GM23338 (cell line): ENCODE data around the gene TXNRD1. TPM values are rescaled to one million over a fixed set of nuclear protein-coding genes. Genes with fewer than 3 reads are reported as not detected.

Experiments used
- ATAC-seq: fragments of 200-7000 bp; cut with Tn5 transposase; 3 replicates; pipeline ENCODE4 v1.9.1; 2020
- DNase-seq: peaks from one replicate; pipeline ENCODE4 v3.0.0-alpha.2; 2015; ENCODE audit warnings: low spot score
- H2AFZ ChIP-seq: fragments of 200-600 bp; sonication (generic); 2 replicates; pipeline ENCODE4 v1.8.0; 2016; ENCODE audit warnings: antibody characterized with exemption, mild to moderate bottlenecking, moderate library complexity
- H3F3A ChIP-seq: fragments of 200-600 bp; sonication (generic); replicated peaks from 2 replicates; pipeline ENCODE4 v1.8.0; 2017; ENCODE audit warnings: antibody characterized with exemption, mixed run types, low read depth
- H3K27ac ChIP-seq: fragments of 200-600 bp; sonication (generic); 2 replicates; pipeline ENCODE4 v1.6.1; 2016; ENCODE audit warnings: low read depth
- H3K27me3 ChIP-seq: fragments of 200-600 bp; sonication (generic); 2 replicates; pipeline ENCODE4 v1.8.0; 2016; ENCODE audit warnings: mild to moderate bottlenecking, mixed run types, moderate library complexity; ENCODE audit not compliant: insufficient read depth
- H3K36me3 ChIP-seq: fragments of 200-600 bp; sonication (generic); 2 replicates; pipeline ENCODE4 v1.8.0; 2016; ENCODE audit warnings: mild to moderate bottlenecking; ENCODE audit not compliant: insufficient read depth
- H3K4me1 ChIP-seq: fragments of 200-600 bp; sonication (generic); 2 replicates; pipeline ENCODE4 v1.8.0; 2016; ENCODE audit warnings: mild to moderate bottlenecking, moderate library complexity; ENCODE audit not compliant: insufficient read depth
- H3K4me2 ChIP-seq: fragments of 200-600 bp; sonication (generic); 2 replicates; pipeline ENCODE4 v1.7.1; 2017; ENCODE audit warnings: mixed run types
- H3K4me3 ChIP-seq: fragments of 200-600 bp; sonication (generic); 2 replicates; pipeline ENCODE4 v1.6.1; 2016; ENCODE audit warnings: mixed run types
- H3K79me2 ChIP-seq: fragments of 200-600 bp; sonication (generic); replicated peaks from 2 replicates; pipeline ENCODE4 v1.8.0; 2017; ENCODE audit warnings: mild to moderate bottlenecking; ENCODE audit not compliant: insufficient read depth
- H3K9me2 ChIP-seq: fragments of 200-600 bp; sonication (generic); 2 replicates; pipeline ENCODE4 v1.8.0; 2017; ENCODE audit not compliant: insufficient read depth
- H4K20me1 ChIP-seq: fragments of 200-600 bp; sonication (generic); replicated peaks from 2 replicates; pipeline ENCODE4 v1.8.0; 2017; ENCODE audit warnings: mild to moderate bottlenecking; ENCODE audit not compliant: insufficient read depth
- H3K27ac Mint-ChIP-seq: 2 replicates; pipeline ENCODE4 v1.8.0; 2020; ENCODE audit warnings: inconsistent platforms, mild to moderate bottlenecking, moderate library complexity, mixed read lengths
- H3K27me3 Mint-ChIP-seq: 3 replicates; pipeline ENCODE4 v1.8.0; 2022; ENCODE audit warnings: low read depth, mild to moderate bottlenecking, moderate library complexity, mixed read lengths, inconsistent platforms; ENCODE audit not compliant: insufficient read depth, poor library complexity
- H3K36me3 Mint-ChIP-seq: 3 replicates; pipeline ENCODE4 v1.8.0; 2021; ENCODE audit warnings: low read depth, mild to moderate bottlenecking, inconsistent platforms, moderate library complexity, mixed read lengths
- H3K4me1 Mint-ChIP-seq: 3 replicates; pipeline ENCODE4 v1.8.0; 2020; ENCODE audit warnings: mild to moderate bottlenecking, inconsistent platforms, mixed read lengths
- H3K4me3 Mint-ChIP-seq: 3 replicates; pipeline ENCODE4 v1.8.0; 2021; ENCODE audit warnings: moderate library complexity, mild to moderate bottlenecking, inconsistent platforms, mixed read lengths
- H3K9me3 Mint-ChIP-seq: 3 replicates; pipeline ENCODE4 v1.8.0; 2020; ENCODE audit warnings: moderate library complexity, mild to moderate bottlenecking, inconsistent platforms, mixed read lengths
- CREB1 ChIP-seq: fragments of 250-450 bp; sonication (Bioruptor Pico); IDR thresholded peaks from 2 replicates; pipeline ENCODE4 v1.5.0; 2020; ENCODE audit warnings: low read depth, mild to moderate bottlenecking, moderate library complexity
- CTCF ChIP-seq, 2 experiments: fragments of 200-600 bp in 1 of 2; sonication (generic) in 1 of 2; conservative IDR thresholded peaks; 2 replicates each; pipeline versions ENCODE4 v1.5.1 to v1.6.1; 2016 to 2017; ENCODE audit warnings: antibody characterized with exemption in 2 of 2, low read depth in 2 of 2, mild to moderate bottlenecking in 2 of 2, moderate library complexity in 1 of 2
- ETS1 ChIP-seq: IDR thresholded peaks from 2 replicates; pipeline ENCODE4 v1.6.1; 2016; ENCODE audit warnings: antibody characterized with exemption
- EZH2phosphoT487 ChIP-seq: fragments of 200-600 bp; sonication (generic); IDR thresholded peaks from one replicate; pipeline ENCODE4 v1.8.1; 2018; ENCODE audit warnings: antibody characterized with exemption; ENCODE audit not compliant: unreplicated experiment
- JUNB ChIP-seq: IDR thresholded peaks from one replicate; pipeline ENCODE4 v1.6.1; 2016; ENCODE audit warnings: antibody characterized with exemption; ENCODE audit not compliant: unreplicated experiment
- NANOG ChIP-seq: IDR thresholded peaks from 2 replicates; pipeline ENCODE4 v1.6.1; 2016; ENCODE audit warnings: antibody characterized with exemption, borderline replicate concordance
- POLR2AphosphoS5 ChIP-seq: IDR thresholded peaks from 2 replicates; pipeline ENCODE4 v1.6.1; 2016; ENCODE audit warnings: antibody characterized with exemption, low read depth
- STAT1 ChIP-seq: IDR thresholded peaks from one replicate; pipeline ENCODE4 v1.6.1; 2016; ENCODE audit warnings: antibody characterized with exemption; ENCODE audit not compliant: unreplicated experiment
- ZNF114 ChIP-seq: fragments of 250-450 bp; sonication (Bioruptor Pico); IDR thresholded peaks from 2 replicates; pipeline ENCODE4 v1.5.0; 2020; ENCODE audit warnings: mild to moderate bottlenecking, moderate library complexity
- ZNF331 ChIP-seq: fragments of 250-450 bp; sonication (Bioruptor Pico); IDR thresholded peaks from 2 replicates; pipeline ENCODE4 v1.5.0; 2020; ENCODE audit warnings: low read depth, mild to moderate bottlenecking, moderate library complexity
- ZNF462 ChIP-seq: fragments of 250-450 bp; sonication (Bioruptor Pico); IDR thresholded peaks from 2 replicates; pipeline ENCODE4 v1.5.0; 2020; ENCODE audit warnings: mild to moderate bottlenecking, moderate library complexity
- polyA plus RNA-seq: library from polyadenylated mRNA; unstranded; fragments of >200 nt; fragmentation: Nextera tagmentation; extraction: Ambion mirVana; gene quantifications from 2 replicates; pipeline ENCODE4 v1.2.1, GENCODE V29; 2016
- total RNA-seq: library from RNA; depleted of rRNA; stranded (reverse); fragments of >200 nt; shearing (Covaris generic); gene quantifications from 2 replicates; pipeline ENCODE4 v1.2.3, GENCODE V29; 2014

Gene TXNRD1
- total and polyA plus RNA-seq, 2 experiments from 2014 or later = 115 to 127 TPM

- TF ChIP-seq CTCF (conservative IDR thresholded peaks at IDR 0.05; ENCODE audit: low read depth in 2 of 2) (no peak), ZNF114 (CRISPR knock-in tag) (no peak), NANOG (no peak), POLR2AphosphoS5 (no peak), JUNB (no peak), CREB1 (CRISPR knock-in tag) (no peak), STAT1 (no peak)
Observed at GRCh38 chr12:104290320-104290719, 74.7 kb downstream of the TXNRD1 start (continued).

GRCh38 chr12:104290855-104291254 is 75.3 kb downstream of the TXNRD1 start:
- Histone ChIP-seq H3K79me2 (peaks cover 80% of the 10 kb centered on the region), H4K20me1 (peaks cover 40% of the 10 kb centered on the region), H3K4me1 (peaks cover 29% of the 10 kb centered on the region), H3K27ac (no peak overlapping the region), H3K4me2 (no peak overlapping the region), H3K36me3 (peaks cover 11% of the 10 kb centered on the region), H3K27me3 (no peaks in the 10 kb centered on the region), H3F3A (0 out of 2 replicates have a peak, but pooled peaks cover 4% of the 10 kb centered on the region), H2AFZ (no peak overlapping the region), H3K9me2 (no peaks in the 10 kb centered on the region), H3K4me3 (no peak overlapping the region)
- Mint-ChIP-seq H3K36me3 (peaks cover 54% of the 10 kb centered on the region), H3K4me3 (no peak overlapping the region; the same call in 2 of the 3 replicates), H3K4me1 (peaks cover 42% of the 10 kb centered on the region), H3K27me3 (peaks cover 16% of the 10 kb centered on the region), H3K9me3 (no peaks in the 10 kb centered on the region; the same call in 2 of the 3 replicates), H3K27ac (no peak overlapping the region)
- ATAC-seq = no peak
- DNase-seq = no peak
- no peak for TF ChIP-seq EZH2phosphoT487
- TF ChIP-seq POLR2AphosphoS5 = no peak
- TF ChIP-seq CREB1 (CRISPR knock-in tag) = no peak
- no peak for TF ChIP-seq ZNF331 (CRISPR knock-in tag)
- TF ChIP-seq ETS1 = no peak
- no peak for TF ChIP-seq ZNF114 (CRISPR knock-in tag)
- no peak for TF ChIP-seq STAT1
- no peak for TF ChIP-seq ZNF462 (CRISPR knock-in tag)
- no peak for TF ChIP-seq NANOG
- TF ChIP-seq CTCF (conservative IDR thresholded peaks at IDR 0.05; ENCODE audit: low read depth in 2 of 2) = no peak
